K562 (cell line): Measurements from ENCODE around the gene SCAMP1. TPM values are rescaled to one million over a fixed set of nuclear protein-coding genes. Genes with fewer than 3 reads are reported as not detected.

Experiments
- ATF7 ChIP-seq: fragments of 450-650 bp; IDR thresholded peaks from 2 replicates; pipeline ENCODE4 v1.7.1; 2014; ENCODE audit warnings: mild to moderate bottlenecking, moderate library complexity
- BACH1 ChIP-seq: fragments of 200-800 bp; sonication (Bioruptor generic); IDR thresholded peaks from 2 replicates; pipeline ENCODE4 v1.6.1; 2016; ENCODE audit warnings: missing genetic modification characterization, missing compliant biosample characterization
- FOXM1 ChIP-seq, 2 experiments: fragments of 450-650 bp in 1 of 2; sonication (generic) in 1 of 2; formaldehyde crosslinking in 1 of 2; IDR thresholded peaks; 2 replicates each; pipeline versions ENCODE4 v1.6.1 to v1.9.0; 2017 to 2022; ENCODE audit warnings: low read depth in 2 of 2, mild to moderate bottlenecking in 2 of 2, missing genetic modification reagents in 1 of 2, moderate library complexity in 1 of 2
- KAT8 ChIP-seq: fragments of 450-650 bp; IDR thresholded peaks from 2 replicates; pipeline ENCODE4 v1.6.1; 2016; ENCODE audit warnings: low read depth, mild to moderate bottlenecking
- MAFK ChIP-seq: IDR thresholded peaks from 2 replicates; pipeline ENCODE4 v1.6.1; 2011; ENCODE audit warnings: low read length, improper control_type of control experiment
- NBN ChIP-seq: fragments of 450-650 bp; IDR thresholded peaks from 2 replicates; pipeline ENCODE4 v1.6.1; 2016; ENCODE audit warnings: low read depth, mild to moderate bottlenecking
- SMARCB1 ChIP-seq: IDR thresholded peaks from 2 replicates; pipeline ENCODE4 v1.6.1; 2011; ENCODE audit warnings: improper control_type of control experiment, low read depth; ENCODE audit not compliant: insufficient read length
- ZNF184 ChIP-seq: sonication (generic); formaldehyde crosslinking; IDR thresholded peaks from 2 replicates; pipeline ENCODE4 v1.5.0; 2020; ENCODE audit warnings: missing genetic modification reagents
- ZNF24 ChIP-seq: fragments of 450-650 bp; IDR thresholded peaks from 2 replicates; pipeline ENCODE4 v1.6.1; 2016
- ZNF449 ChIP-seq: fragments of 250-450 bp; sonication (Bioruptor Pico); IDR thresholded peaks from 2 replicates; pipeline ENCODE4 v1.8.0; 2022; ENCODE audit warnings: moderate library complexity, mild to moderate bottlenecking, inconsistent platforms
- ZNF699 ChIP-seq: fragments of 250-450 bp; sonication (Bioruptor Pico); IDR thresholded peaks from 2 replicates; pipeline ENCODE4 v1.8.0; 2021; ENCODE audit warnings: mild to moderate bottlenecking, moderate library complexity; ENCODE audit not compliant: insufficient replicate concordance
- polyA plus RNA-seq, 8 experiments: library from polyadenylated mRNA; depleted of rRNA in 4 of 8; stranded (reverse) in 5 of 8; unstranded in 3 of 8; fragments of >200 nt; fragmentation: Nextera tagmentation in 2 of 8; fragmentation: Illumina TruSeq in 1 of 8; extraction: Ambion mirVana in 2 of 8; extraction: Trizol in 1 of 8; gene quantifications; 2 replicates each; pipeline versions ENCODE4 v1.2.1 to v1.2.3, GENCODE V29; 2011 to 2014; ENCODE audit warnings: inconsistent platforms in 1 of 8, missing spikeins in 1 of 8
- total RNA-seq, 7 experiments: library from RNA; depleted of rRNA in 6 of 7; stranded (reverse); fragments of >200 nt in 6 of 7; fragmentation: Illumina TruSeq in 2 of 7; extraction: Trizol in 2 of 7; gene quantifications; 2 replicates each; pipeline versions ENCODE4 v1.2.1 to v1.2.3, GENCODE V29; 2011 to 2021; ENCODE audit warnings: low replicate concordance in 1 of 7

SCAMP1 gene
- total and polyA plus RNA-seq, 9 of the 15 experiments (the other 6 are each of a cell fraction or from before 2014, with no cell fraction given), result 5.4 to 23.9 (median 13.8) TPM

- TF ChIP-seq ZNF449 (CRISPR knock-in tag) (no peak), ZNF184 (CRISPR knock-in tag) (no peak), KAT8 (no peak), BACH1 (tag) (peak; percentile 77; the same call in 1 of the 2 replicates), ZNF24 (no peak), MAFK (peak; percentile 84), FOXM1 (IDR thresholded peaks at IDR 0.05; ENCODE audit: low read depth) (no peak), FOXM1 (CRISPR knock-in tag; IDR thresholded peaks at IDR 0.05; ENCODE audit: low read depth) (no peak), NBN (no peak), ATF7 (peak; percentile 54; the same call in 1 of the 2 replicates), SMARCB1 (no peak), ZNF699 (CRISPR knock-in tag) (no peak)
Observed at GRCh38 chr5:78328585-78329173, 31.7 kb upstream of the SCAMP1 start (continued).
